Measurements from ENCODE around the gene CTTN.

Gene CTTN

GRCh38 chr11:70456921-70457532 is 58.7 kb downstream of the CTTN start:
- DNase-seq: peak; percentile 31

DNA sequence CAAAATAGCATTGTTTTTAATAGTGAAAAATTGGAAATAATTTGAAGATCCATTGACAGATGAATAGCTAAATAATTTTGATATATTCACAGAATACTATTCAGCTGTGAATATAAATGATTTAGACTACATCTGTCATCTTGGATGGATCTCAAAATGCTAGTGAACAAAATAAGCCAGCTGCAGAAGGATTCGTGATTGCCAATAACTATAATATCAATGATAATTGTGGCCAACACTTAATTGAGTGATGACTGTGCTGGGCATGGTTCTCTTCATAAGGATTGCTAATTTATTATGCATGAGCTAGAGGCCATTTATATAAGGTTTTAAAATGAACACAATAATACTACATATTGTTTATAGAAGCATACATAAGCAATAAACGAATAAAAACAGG is 60.4 kb downstream of the CTTN start:
- DNase-seq: no peak

DNA sequence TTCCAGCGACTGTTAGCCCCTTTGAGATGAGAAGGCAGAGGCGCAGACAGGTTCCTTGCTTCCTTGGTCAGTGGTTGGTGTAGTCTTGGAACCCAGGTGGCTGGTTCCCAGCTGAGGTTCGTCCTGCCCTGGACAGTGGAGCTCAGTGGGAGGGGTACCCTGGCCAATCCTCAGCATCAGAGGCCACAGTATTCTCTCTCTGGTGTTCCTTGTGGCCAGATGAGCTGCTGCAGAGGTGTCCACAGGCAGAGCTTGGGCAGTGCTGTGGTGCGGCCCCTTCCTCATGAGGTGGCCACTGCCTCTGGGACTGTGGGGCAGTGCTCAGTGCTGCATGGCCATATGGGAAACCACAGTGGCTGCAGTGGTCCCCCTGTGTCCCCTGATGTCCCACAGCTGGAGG is 61.8 kb downstream of the CTTN start:
- DNase-seq: no peak

DNA sequence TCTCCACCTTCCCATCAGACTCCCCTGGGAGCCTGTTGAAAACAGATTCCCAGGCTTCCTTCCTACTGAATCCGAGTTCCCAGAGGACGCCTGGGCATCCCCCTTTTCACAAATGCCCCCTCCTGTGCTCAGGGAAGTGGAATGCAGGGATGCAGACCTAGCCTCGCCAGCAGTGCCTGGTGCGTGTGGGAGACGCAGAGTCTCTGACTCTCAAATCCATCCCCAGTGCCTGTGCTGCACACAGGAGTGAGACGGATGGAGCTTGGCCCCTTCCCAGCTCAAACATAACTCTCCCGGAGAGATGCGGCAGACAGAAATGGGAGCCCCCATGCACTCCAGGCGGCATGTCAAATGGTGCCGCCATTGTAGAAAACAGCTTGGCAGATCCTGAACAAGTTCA is 62.6 kb downstream of the CTTN start:
- DNase-seq: no peak

- DNase-seq: no peak
These were observed 64.6 kb downstream of the CTTN start for GRCh38 chr11:70462818-70463477.

GRCh38 chr11:70463478-70464255 is 65.3 kb downstream of the CTTN start:
- DNase-seq: no peak

DNA sequence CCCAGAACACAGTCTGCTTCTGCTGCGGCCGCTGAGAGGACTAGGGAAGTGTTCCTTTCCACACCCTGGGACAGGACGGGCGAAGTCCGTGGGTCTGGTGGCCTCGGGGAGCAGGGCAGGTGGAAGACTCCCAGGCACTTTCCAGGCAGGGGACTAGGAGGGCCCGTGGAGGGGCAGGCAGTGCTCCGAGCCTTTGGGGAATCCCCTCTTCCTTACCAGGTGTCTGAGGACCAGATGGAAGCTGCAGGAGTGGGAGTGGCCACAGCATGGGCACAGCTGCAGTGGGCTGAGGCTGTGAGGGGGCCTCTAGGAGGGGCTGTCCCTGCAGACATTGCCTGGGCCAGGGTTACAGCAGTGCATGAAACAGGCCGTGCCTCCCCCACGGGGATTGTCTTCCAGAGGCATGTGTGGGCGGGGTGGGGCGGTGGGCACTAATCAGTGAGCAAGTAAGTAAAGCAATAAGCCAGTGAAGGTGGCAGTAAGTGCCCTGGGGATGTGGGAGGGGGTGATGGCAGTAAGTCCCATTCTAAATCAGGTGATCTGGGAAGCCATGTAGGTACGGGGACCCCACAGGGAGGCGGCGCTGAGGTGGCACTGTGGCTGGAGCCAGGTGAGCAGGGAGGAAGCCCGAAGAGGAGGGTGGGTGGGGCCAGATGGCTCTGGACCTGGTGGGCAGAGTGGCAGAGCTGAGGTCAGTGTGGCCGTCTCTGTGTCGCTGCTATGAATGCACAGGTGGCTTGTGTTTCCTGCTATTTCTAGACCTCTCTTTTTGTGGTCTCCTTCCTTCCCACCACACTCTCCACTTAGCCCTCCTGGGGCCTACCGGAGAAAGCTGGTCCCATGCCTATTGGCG is 66.4 kb downstream of the CTTN start:
- no peak for DNase-seq

DNA sequence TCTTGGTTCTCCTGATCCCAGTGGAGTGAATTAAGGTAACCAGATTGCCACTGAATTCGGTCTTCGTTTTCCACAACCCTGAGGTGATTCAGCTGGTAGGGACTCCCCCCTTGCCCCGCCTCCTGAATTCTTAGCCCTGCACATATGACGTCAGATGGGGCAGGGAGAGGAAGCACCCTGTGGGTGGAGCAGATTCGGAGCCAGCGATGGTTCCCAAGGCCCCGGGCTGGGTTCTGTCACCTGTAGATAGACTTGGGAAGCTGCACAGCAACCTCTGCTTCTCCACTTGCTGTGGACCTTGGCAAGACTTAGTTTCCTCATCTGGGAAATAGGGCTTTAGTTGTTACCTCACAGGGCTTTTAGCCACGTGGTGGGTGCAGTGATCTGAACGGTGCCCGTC is 67.8 kb downstream of the CTTN start:
- DNase-seq: no peak

- no peak for DNase-seq
These were observed 68.3 kb downstream of the CTTN start for GRCh38 chr11:70466596-70466995.

GRCh38 chr11:70467201-70468085 is 69.1 kb downstream of the CTTN start:
- peak; percentile 45 for DNase-seq

DNA sequence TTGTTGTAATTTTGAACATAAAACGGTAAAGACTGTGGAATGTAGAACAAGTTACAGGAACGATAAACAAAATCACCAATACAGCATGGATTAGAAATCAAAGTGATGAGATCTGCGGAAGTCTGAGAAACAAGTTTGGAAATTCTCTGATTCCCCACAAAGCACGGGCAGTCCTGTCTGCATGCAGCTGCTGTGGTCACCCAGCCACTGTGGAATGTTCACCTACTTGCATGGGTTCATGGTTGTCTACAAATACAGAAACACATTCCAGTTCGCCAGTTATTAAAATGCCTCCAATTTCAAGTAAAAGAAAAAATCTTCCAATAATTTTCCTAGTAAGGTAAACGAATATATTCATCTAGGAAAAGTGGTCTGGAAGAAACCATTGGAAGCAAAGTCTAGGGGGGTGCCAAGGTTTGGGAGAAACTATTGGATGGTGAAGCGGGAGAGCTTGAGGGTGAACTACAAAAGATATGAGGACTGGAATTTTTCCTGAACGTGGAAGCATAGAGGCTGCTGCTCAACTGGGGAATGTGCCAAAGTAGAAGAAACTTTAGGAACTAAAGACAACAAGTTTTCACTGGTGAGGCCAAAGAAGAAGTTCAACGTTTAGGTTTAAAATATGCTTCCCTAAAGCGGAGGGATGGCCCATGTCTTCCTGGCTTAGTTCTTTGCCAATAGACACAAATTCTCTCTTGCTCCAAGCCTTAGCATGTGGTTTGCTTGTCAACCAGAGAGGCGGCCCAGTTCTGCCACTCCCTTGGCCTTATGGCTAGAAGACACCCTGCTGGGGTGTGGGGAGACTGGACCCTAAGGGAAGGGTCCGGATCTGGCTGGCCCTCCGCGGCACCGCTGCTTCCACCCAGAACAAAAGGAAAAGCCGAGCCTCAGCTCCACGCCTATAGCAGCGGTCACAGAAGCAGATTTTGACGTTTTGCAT is 70.2 kb downstream of the CTTN start:
- DNase-seq: no peak

GRCh38 chr11:70470127-70470526 is 71.8 kb downstream of the CTTN start:
- no peak for DNase-seq

DNA sequence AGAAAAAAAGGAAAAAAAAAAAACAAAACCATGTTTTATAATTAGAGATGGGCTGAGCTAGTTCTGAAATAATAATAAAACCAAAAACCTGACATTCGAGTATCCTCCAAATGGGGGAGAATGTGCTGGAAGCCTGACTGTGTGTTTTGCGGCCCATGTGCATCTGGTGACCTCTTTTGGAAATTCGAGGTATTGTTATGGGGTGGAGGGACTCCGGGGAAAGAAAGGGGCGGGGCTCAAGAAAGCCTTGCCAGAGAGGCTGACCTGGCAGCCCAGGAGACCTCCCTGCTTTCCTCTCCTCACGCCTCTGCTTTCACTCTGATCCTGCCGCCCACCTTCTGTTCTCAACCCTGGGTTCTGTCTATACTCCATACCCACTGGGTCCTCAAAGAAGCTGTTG is 72.9 kb downstream of the CTTN start:
- no peak for DNase-seq

DNA sequence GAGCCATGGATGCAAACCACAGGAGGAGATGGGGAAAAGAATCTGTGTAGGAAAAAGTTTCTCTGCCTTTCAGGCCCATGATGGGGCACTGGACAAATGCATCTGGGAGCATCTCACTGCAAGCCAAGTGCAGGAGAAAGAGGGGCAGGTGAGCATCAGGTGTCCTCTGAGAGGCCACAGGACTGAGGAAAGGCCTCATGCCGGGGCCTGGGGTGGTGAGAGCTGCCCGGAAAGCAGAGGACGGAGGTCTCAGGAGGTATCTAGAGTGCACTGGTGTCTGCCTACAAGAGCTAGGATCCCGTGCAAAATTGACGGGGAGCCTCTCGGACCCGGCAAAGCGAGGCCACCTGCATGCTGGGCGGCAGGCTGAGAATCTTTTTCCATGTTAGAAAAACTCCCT is 73.9 kb downstream of the CTTN start:
- no peak for DNase-seq

- no peak for DNase-seq
These were observed 75.0 kb downstream of the CTTN start for GRCh38 chr11:70473186-70473872.

- DNase-seq: no peak
These were observed 75.8 kb downstream of the CTTN start for GRCh38 chr11:70473873-70474690.

DNA sequence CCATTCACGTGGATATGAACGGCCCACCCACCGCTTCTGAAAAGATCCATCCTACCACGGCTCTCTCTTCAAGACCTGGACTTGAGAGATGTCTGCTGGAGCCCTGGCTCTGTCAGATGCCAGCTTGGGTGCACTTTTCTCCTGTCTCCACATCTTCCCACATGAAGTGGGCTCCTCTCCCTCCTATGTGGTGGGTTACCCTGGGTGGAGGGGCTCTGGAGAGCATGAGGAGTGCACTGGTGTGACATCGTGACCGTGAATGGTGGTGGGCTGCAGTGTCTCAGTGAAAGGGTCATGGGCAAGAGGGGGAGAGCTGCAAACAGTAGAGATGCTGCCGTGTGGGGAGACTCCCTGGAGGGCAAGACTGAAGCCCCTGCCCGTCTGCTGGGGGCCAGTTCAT is 76.4 kb downstream of the CTTN start:
- DNase-seq: no peak

DNA sequence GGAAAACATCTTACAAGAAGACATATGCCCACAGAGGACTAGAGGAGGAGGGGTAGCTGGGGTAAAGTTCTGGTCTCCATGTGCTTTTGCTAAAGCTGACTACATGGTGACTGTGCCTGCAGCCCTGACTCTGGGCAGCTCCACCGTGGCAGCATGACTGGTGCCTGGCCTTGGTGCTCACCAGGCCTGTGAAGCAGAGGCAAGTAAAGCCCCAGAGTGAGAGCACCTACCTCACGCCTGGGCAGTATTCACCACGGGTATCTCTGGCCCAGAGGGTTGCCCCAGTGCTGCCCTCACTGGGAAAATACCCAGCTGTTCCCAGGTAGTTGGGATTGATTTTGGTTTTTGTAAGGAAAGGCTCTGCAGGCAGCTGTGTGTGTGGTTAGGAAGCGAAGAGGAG is 78.3 kb downstream of the CTTN start:
- DNase-seq: no peak

- no peak for DNase-seq
These were observed 78.8 kb downstream of the CTTN start for GRCh38 chr11:70477176-70477575.

All from midbrain (tissue), 1 donor.